Fibroblast of villous mesenchyme (primary cell): ENCODE data around the gene DNAI2. TPM values are rescaled to one million over a fixed set of nuclear protein-coding genes. Genes with fewer than 3 reads are reported as not detected.
A peak's percentile ranks its signal among the peaks of the same experiment; 100 is the strongest.

Experiments used
- DNase-seq: peaks from one replicate; pipeline ENCODE4 v3.0.0-alpha.2; 2010; ENCODE audit warnings: low read depth
- H3K4me3 ChIP-seq: 2 replicates; pipeline ENCODE4 v1.5.1; 2011; ENCODE audit warnings: low read depth, mild to moderate bottlenecking, low read length
- CTCF ChIP-seq: IDR thresholded peaks from 2 replicates; pipeline ENCODE4 v1.5.1; 2012; ENCODE audit warnings: low read depth, mild to moderate bottlenecking, low read length; ENCODE audit not compliant: insufficient read depth
- total RNA-seq: library from RNA; depleted of rRNA; stranded (reverse); fragments of >200 nt; gene quantifications from 2 replicates; pipeline ENCODE4 v1.2.3, GENCODE V29; 2012

Gene DNAI2
- total RNA-seq, 1 donor: not detected

GRCh38 chr17:74245145-74245831, 28.7 kb upstream of the DNAI2 start:
- peak; percentile 44 for DNase-seq
- no peak overlapping the region for H3K4me3 ChIP-seq
- no peak for TF ChIP-seq CTCF

GRCh38 chr17:74245871-74246270, 28.2 kb upstream of the DNAI2 start:
- DNase-seq: no peak

GRCh38 chr17:74249590-74250270, 24.3 kb upstream of the DNAI2 start:
- DNase-seq: no peak
- no peak for TF ChIP-seq CTCF
- no peak overlapping the region for H3K4me3 ChIP-seq

More at GRCh38 chr17:74245871-74246270, 28.2 kb upstream of the DNAI2 start:
- no peak for TF ChIP-seq CTCF
- no peak overlapping the region for H3K4me3 ChIP-seq

- H3K4me3 ChIP-seq: no peak overlapping the region
- no peak for DNase-seq
- TF ChIP-seq CTCF: no peak
Observed at GRCh38 chr17:74250324-74250995, 23.6 kb upstream of the DNAI2 start.

- no peak overlapping the region for H3K4me3 ChIP-seq
- no peak for TF ChIP-seq CTCF
- DNase-seq: no peak
Observed at GRCh38 chr17:74251051-74251450, 23.0 kb upstream of the DNAI2 start.

- no peak overlapping the region for H3K4me3 ChIP-seq
- DNase-seq: no peak
- no peak for TF ChIP-seq CTCF
Observed at GRCh38 chr17:74251569-74251968, 22.5 kb upstream of the DNAI2 start.
